ENCODE measurements around the gene ARAP1. TPM values are rescaled to one million over a fixed set of nuclear protein-coding genes. Genes with fewer than 3 reads are reported as not detected.

The ARAP1 gene
- total RNA-seq, 4 donors from 2014 or later, result 53.8 to 126 (median 88.8) TPM

- peak; percentile 91 to 93 for DNase-seq (ENCODE audit: low spot score in 2 of 2)
- H3K36me3 ChIP-seq, result no peaks in the 10 kb centered on the region
- peak overlapping the region; percentile 55 for H3K4me3 ChIP-seq
- H3K9me3 ChIP-seq, result no peaks in the 10 kb centered on the region
- H3K27ac ChIP-seq, result peak overlapping the region; percentile 85
- peaks cover 75% of the 10 kb centered on the region for H3K4me1 ChIP-seq
- 0% methylated on average over 10 of the region's 10 CpGs for WGBS
- TF ChIP-seq CTCF (IDR thresholded peaks at IDR 0.05) (no peak), POLR2AphosphoS5 (IDR thresholded peaks at IDR 0.05) (peak in 1 of 3 donors; percentile 15)
- no peaks in the 10 kb centered on the region for H3K27me3 ChIP-seq
Observed at GRCh38 chr11:72722050-72722748, 30.0 kb downstream of the ARAP1 start.

GRCh38 chr11:72721689-72722049 is 30.5 kb downstream of the ARAP1 start:
- peaks cover 78% of the 10 kb centered on the region for H3K4me1 ChIP-seq
- whole genome bisulfite sequencing, result 0% methylated on average over 13 of the region's 13 CpGs
- DNase-seq (ENCODE audit: low spot score in 2 of 2), result peak in 1 of 2 donors; percentile 86

GRCh38 chr11:72721276-72721675 is 30.9 kb downstream of the ARAP1 start:
- WGBS, result 10% methylated on average over 3 of the region's 3 CpGs
- Histone ChIP-seq H3K36me3 (no peaks in the 10 kb centered on the region), H3K9me3 (no peaks in the 10 kb centered on the region), H3K27ac (peak overlapping the region; percentile 85), H3K27me3 (no peaks in the 10 kb centered on the region), H3K4me1 (peaks cover 81% of the 10 kb centered on the region), H3K4me3 (peak overlapping the region; percentile 55)
- TF ChIP-seq EP300 (IDR thresholded peaks at IDR 0.05) (no peak), POLR2A (IDR thresholded peaks at IDR 0.05) (no peak), POLR2AphosphoS5 (IDR thresholded peaks at IDR 0.05) (no peak), CTCF (IDR thresholded peaks at IDR 0.05) (no peak)
- no peak for DNase-seq (ENCODE audit: low spot score in 2 of 2)

More at GRCh38 chr11:72721689-72722049, 30.5 kb downstream of the ARAP1 start:
- Histone ChIP-seq H3K27ac (peak overlapping the region; percentile 85), H3K4me3 (peak overlapping the region; percentile 55), H3K36me3 (no peaks in the 10 kb centered on the region), H3K9me3 (no peaks in the 10 kb centered on the region), H3K27me3 (no peaks in the 10 kb centered on the region)
- TF ChIP-seq CTCF (IDR thresholded peaks at IDR 0.05) (no peak), POLR2A (IDR thresholded peaks at IDR 0.05) (no peak), POLR2AphosphoS5 (IDR thresholded peaks at IDR 0.05) (no peak), EP300 (IDR thresholded peaks at IDR 0.05) (no peak)

- 53% methylated on average over 4 of the region's 4 CpGs for WGBS
- H3K27ac ChIP-seq, result no peak overlapping the region
- H3K27me3 ChIP-seq, result no peaks in the 10 kb centered on the region
- peak overlapping the region; percentile 55 for H3K4me3 ChIP-seq
- H3K4me1 ChIP-seq, result peaks cover 83% of the 10 kb centered on the region
- no peak for TF ChIP-seq CTCF (IDR thresholded peaks at IDR 0.05)
- TF ChIP-seq EP300 (IDR thresholded peaks at IDR 0.05), result no peak
- TF ChIP-seq POLR2AphosphoS5 (IDR thresholded peaks at IDR 0.05), result no peak
- TF ChIP-seq POLR2A (IDR thresholded peaks at IDR 0.05), result no peak
- no peak for DNase-seq (ENCODE audit: low spot score in 2 of 2)
- H3K36me3 ChIP-seq, result no peaks in the 10 kb centered on the region
- no peaks in the 10 kb centered on the region for H3K9me3 ChIP-seq
Observed at GRCh38 chr11:72720784-72721183, 31.4 kb downstream of the ARAP1 start.

GRCh38 chr11:72720047-72720446 is 32.2 kb downstream of the ARAP1 start:
- TF ChIP-seq POLR2A (IDR thresholded peaks at IDR 0.05), result no peak
- no peak for TF ChIP-seq POLR2AphosphoS5 (IDR thresholded peaks at IDR 0.05)
- TF ChIP-seq EP300 (IDR thresholded peaks at IDR 0.05), result no peak
- TF ChIP-seq CTCF (IDR thresholded peaks at IDR 0.05), result no peak
- Histone ChIP-seq H3K4me3 (peak overlapping the region; percentile 55), H3K27me3 (no peaks in the 10 kb centered on the region), H3K4me1 (peaks cover 81% of the 10 kb centered on the region), H3K27ac (no peak overlapping the region), H3K36me3 (no peaks in the 10 kb centered on the region), H3K9me3 (no peaks in the 10 kb centered on the region)
- no peak for DNase-seq (ENCODE audit: low spot score in 2 of 2)
- WGBS, result 50% methylated on average over 3 of the region's 3 CpGs

Measured in suprapubic skin (tissue), 4 donors.